HG03442 (cell line): ENCODE measurements around the gene DNAI4.
A peak's percentile ranks its signal among the peaks of the same experiment; 100 is the strongest.
"Not testable (repeated sequence)": the region's sequence is repeated elsewhere in the genome, so short reads cannot be mapped to it uniquely, and the experiment has no call there.

Experiments used
- ATAC-seq: cut with Tn5 transposase; IDR thresholded peaks from one replicate; pipeline ENCODE4 v1.9.1; 2021; ENCODE audit warnings: mild to moderate bottlenecking, moderate library complexity; ENCODE audit not compliant: unreplicated experiment

DNAI4 gene

DNA sequence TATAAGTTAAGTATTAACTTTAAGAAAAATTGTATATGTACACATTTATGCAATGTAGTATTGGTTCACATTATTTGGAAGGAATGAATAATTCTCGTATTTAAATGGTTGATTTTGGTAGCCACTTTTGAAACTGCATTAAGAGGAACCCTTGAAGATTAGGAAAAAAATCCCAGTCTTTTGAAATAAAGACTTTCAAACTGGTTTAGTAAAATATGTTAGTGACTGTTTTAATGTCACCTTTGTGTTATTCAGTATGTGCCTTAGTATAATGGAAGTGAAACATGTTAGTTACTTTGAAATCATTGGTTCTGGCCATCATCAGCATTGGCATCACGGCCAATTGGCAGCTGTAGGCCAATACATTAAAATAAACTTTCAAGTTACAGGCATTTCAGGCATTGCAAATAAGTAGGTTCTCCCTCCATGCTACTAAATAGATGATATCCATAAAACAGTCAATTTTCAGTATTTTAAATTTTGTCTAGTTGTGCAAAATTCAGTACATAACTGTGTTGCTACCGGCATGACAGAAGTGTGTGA, 4.6 kb upstream of the DNAI4 start:
- no peak for ATAC-seq

DNA sequence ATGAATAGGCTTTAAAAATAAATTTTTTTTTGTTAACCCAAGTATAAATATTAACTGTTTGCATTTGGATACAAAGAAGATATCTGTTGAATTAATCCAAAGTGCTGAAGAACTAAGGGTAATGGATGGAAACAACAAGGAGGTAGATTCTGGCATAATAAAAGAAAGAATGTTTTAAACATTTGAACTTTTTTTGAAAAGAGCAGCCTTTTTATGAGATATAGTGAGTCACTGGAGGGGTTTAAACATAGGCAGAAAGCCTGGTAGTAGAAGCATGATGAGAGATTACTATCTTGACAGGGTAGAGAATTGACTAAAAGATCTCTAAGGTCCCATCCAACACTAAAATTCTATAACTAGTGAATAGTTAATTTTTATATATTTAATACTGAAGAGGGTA, 2.9 kb upstream of the DNAI4 start:
- no peak for ATAC-seq

DNA sequence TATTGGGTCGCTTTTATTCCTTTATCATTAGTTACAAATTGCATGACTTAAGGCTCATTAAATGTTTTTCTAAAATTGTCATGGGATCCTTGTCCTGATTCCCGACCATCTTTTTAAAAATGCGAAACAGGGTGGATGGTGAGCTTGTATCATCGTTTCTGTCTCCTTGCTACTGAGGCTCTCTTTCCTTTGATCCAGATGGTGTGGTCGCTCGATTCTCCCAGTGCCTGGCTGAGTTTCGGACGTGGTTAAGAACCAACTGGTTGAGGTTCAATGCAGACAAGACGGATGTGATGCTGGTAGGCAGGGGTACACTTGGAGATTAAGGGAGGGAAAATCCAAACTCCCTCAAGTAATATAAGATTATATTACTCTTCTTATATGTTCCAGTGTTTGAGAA, 1.3 kb upstream of the DNAI4 start:
- ATAC-seq: no peak

DNA sequence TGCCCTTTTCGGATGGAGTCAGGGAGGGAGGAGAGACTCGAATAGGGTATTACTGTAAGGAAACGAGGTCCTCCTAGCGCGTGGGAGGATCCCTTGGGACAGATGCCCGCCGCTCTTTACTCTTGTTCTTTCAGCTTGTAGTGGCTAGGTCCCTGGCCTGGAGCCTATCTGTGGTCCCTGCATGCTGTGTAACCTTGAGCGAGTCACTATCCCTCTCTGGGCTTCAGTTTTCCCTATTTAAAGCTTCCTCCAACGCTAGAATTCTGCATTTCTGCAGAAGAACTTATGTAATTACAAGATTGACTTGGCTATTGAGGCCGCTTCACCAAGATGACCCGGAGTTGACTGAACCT, 878 bp upstream of the DNAI4 start:
- ATAC-seq: peak; percentile 0

DNA sequence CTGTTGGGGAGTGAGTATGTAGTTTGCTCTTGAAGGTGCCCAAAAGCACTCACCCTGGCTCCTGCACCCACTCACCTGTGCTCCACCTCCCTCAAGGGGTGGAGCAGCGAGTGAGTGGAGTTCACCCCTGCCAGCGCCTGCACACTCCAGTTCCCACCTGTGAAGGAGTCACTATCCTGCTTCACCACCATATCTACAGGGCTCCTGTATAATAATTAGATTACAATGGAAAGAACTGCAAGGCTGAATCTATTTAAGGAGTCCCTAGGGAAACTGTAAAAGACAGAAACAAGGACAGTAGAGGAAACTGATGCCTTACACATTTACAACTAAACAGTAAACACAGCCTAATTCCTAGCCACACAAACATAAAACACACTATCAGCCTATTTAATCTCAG, 4.1 kb downstream of the DNAI4 start:
- no peak for ATAC-seq

DNA sequence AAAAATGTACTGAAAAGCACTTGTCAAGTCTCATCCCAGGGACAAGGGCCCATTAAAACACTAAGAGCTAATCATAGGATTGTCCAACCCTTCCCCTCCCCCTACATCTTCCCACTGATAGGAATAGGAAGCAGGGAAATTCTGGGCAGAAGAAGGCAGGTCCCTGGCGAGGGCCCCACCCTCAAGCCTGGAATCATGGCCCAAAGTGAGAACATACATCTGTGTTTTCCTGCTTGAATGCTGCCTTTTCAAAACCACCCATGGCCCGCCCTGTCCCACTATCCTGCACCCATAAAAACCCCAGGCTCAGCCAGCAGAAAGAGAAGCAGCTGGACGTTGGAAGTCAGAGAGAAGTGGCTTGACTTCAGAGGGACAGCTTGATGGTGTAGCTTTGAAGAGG, 4.8 kb downstream of the DNAI4 start:
- ATAC-seq: no peak

DNA sequence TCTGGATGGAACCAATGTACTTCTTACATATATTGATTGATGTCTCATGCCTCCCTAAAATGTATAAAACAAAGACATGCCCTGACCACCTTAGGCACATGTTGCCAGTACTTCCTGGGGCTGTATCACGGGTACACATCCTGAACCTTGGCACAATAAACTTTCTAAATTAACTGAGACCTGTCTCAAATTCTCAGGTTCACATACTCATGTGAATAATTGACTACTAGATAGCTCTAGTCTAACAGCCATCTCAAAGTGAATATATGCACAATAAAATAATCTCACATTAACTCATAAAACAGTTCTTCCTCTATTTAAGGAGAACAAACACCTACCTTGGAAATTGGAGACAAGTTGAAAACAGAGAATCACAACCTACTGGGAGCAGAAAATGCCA, 5.6 kb downstream of the DNAI4 start:
- no peak for ATAC-seq

DNA sequence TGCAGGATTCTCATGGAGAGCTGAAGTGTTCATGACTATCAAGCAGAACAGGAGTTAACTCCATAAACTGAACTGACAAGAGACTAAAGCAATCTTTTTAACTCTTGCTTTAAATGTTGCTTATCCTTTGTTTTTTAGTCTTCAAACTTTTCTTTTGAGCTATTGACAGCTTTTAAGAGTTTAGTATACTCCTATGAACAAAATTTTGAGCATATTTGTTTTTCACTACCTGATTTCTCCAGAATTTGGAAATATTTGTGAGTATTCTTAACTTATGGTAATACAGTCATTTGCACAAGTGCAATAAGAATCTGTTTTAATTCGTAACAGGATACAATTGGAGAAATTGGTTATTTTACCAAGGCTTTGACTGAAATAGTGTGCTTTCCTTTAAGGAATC, 7.2 kb downstream of the DNAI4 start:
- ATAC-seq: no peak

DNA sequence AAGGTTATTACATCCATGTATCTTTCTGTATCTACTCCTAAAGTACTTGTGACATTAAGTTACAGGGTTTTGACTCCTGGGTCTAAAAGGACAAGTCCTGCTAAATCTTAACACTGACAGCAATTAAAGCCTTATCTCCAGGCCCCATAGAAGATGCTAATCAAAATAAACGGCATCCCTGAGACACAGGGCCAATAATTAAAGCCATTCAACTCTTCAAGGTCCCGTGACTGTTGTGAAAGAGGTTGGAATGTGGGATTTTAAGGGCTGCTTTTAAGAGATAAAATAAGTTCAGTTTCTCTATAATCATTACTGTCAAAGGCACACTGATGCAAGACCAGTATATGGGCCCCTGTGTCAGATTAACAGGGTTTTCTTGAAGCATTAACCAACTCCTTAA, 8.3 kb downstream of the DNAI4 start:
- ATAC-seq: no peak

DNA sequence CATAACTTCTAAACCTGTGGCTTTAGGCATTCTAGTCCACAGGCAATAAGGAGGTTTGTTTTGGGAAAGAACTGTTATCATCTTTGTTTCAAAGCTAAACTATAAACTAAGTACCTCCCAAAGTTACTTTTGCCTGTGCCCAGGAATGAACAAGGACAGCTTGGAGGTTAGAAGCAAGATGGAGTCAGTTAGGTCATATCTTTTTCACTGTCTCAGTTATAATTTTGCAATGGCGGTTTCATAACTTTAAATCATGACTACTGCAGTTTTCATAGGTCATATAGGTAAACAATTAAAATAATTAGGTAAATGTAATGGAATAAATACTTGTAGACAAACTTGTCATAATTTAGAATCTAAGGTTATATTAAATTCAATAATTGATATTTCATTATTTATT, 9.5 kb downstream of the DNAI4 start:
- not testable (repeated sequence) for ATAC-seq

DNA sequence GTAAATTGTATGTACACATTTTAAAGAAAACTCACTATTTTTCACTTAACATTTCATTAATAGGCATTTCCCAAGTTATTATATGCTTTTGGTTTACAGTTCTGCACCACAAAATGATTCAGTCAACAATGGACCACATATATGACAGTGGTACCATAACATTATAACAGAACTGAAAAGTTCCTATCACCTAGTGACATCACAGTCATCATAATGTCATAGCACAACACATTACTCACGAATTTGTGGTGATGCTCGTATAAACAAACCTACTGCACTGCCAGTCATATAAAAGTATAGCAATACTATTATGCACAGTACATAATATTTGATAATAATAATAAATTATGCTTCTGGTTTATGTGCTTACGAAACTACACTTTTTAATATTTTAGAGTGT, 30.9 kb downstream of the DNAI4 start:
- no peak for ATAC-seq

DNA sequence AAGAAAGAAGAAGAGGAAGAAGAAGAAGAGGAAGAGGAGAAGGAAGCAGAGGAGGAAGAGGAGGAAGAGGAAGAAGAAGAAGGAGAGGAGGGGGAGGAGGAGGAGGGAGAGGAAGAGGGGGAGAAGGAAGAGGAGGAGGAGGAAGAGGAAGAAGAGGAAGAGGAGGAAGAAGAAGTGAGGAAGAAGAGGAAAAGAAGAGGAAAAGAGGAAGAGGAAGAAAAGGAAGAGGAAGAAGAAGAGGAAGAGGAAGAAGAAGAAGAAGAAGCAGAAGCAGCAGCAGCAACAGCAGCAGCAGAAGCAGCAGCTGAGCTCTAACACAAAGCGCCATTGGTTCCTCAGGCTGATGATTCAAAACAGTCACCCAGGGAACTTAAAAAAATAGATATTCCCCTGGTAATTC, 34.0 kb downstream of the DNAI4 start:
- ATAC-seq: no peak

DNA sequence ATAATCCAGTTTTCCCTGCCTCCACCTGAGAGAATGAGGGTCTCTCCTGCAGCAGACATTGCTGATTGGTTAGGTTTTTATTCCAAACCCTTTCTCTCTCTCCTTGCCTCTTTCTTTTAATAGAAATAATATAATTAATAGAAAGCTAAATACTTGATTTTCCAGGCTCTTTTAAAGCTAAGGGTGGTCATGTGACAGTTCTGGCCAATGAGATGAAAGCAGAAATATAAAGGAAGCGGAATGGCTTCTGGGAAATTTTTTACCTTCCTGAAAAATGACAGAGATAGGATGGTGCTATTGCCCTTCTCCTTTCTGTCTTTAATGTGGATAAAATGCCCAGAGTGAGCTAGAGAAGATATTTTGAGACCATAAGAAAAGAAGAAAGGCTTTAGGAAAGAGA, 35.6 kb downstream of the DNAI4 start:
- ATAC-seq: no peak

DNA sequence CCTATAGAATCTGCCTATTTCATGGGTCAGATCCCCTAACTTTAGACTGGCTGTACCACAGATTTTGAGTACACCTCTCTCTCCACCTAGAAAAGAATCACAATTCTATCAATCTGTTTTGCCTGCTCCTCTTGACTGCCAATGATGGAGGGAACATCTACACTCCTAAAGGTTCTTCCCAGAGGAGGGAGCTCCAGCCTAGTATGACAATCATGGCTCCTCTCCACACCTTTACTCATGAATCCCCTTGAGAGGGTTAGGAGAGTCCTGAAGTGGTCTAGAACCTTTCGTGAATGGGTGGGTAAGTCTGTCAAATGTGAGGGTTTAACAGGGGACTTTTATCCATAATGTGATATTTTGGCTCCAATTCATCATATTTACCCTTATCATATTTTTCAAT, 48.0 kb downstream of the DNAI4 start:
- ATAC-seq: no peak

DNA sequence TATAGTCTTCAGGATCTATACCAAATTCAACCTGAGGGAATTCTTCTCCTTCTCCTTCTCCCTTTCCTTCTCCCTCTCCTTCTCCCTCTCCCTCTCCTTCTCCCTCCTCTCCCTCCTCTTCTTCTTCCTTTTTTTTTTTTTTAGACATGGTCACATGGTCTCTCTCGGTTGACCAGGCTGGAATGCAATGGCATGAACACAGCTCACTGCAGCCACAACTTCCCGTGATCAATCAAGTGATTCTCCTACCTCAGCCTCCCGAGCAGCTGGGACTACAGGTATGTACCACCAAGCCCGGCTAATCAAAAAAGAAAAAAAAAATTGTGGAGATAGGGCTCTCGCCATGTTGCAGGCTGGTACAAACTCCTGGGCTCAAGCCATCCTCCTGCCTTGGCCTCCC, 51.5 kb downstream of the DNAI4 start:
- no peak for ATAC-seq

DNA sequence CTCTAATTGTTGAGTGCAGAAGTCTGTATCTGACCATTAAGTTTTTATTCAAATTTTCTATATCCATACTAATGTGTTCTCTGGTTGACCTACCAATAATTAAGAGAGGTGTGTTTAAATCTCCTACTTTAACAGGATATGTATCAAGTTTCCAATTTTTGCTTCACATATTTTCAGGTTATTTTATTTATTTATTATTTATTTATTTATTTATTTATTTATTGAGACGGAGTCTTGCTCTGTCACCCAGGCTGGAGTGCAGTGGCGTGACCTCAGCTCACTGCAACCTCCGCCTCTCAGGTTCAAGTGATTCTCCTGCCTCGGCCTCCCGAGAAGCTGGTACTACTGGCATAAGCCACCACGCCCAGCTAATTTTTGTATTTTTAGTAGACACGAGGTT, 52.6 kb downstream of the DNAI4 start:
- not testable (repeated sequence) for ATAC-seq

DNA sequence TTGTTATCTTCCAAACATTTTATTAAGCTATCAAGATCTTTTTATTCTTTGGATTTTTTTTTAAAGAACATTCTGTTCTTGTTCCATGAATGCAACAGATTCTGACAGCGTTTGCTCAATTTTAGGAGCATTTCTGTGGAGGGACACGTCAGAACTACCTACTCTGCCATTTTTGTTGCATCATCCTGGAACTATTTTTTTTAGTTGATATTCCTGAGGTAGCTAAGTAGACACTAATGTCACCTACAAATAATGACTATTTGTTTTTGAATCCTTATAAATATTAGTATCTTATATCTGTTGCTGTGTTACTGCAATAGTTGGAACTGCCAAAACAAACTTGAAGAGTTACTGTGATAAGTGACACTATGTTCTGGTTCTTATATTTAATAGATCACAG, 57.2 kb downstream of the DNAI4 start:
- ATAC-seq: no peak

DNA sequence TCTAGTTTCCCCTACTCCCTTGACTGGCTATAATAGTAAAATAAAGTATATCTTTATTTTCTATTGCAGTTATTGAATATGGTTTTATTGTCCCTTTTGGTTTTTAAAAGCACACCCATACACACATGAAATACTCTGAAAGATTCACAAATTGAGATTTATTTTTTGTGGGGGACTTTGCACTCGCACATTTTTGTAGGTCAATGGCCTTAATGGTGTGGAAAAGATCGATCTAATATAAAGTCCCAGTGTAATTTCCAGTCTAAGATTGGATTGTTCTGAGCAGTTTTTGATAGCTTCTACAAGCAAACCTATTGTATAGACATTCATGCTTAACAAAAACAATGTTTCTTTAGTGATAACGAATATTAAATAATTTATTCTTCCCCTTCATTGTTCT, 64.1 kb downstream of the DNAI4 start:
- ATAC-seq: no peak

DNA sequence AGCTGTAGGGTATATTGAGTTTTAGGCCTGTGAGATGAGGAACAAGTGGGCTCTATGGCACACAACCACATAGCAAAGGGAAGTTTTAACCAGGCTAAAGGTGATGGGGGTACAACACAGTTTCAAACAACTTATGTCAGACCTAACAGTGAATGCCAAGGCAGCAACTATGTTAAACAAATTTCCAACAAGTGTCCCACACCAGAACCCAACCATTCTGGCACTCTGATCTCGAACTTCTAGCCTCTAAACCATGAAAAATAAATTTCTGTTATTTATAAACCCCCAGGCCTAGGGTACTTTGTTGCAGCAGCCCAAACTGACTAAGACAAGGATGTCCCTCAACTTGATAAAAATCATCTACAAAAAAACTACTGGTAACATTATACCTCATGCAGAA, 71.3 kb downstream of the DNAI4 start:
- ATAC-seq: no peak

DNA sequence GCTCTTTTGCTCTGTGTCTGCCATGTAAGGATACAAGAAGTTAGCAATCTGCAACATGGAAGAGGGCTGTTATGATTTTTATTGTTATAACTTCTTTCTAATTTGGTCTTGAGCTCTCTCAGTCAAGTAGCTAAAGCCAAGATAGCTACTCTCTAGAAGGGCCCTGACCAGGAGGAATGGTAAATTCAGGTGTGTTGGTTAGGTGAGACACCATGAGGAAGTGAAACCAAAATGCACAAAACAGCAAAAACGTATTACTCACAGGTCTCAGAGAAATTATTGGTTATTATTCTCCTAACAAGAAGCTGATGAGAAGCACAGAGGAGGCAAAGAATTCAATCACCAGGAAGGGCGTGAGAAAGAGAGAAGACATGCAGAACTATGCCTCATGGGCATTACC, 71.8 kb downstream of the DNAI4 start:
- ATAC-seq: peak; percentile 75

DNA sequence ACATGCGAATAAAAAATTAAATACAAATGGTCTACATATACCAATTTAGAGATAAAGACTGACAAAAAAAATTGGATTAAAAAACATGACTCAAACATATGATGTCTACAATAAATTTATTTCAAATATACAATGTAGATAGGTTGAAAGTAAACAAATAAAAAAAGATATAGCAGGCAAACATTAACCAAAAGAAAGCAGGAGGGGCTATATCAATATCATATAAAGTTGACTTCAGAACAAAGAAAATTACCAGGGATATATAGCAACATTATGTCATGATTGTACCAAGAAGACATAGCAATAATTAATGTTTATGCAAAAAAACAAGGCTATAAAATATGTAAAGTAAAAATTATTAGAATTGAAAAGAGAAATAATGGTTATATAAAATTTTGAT, 73.7 kb downstream of the DNAI4 start:
- no peak for ATAC-seq

DNA sequence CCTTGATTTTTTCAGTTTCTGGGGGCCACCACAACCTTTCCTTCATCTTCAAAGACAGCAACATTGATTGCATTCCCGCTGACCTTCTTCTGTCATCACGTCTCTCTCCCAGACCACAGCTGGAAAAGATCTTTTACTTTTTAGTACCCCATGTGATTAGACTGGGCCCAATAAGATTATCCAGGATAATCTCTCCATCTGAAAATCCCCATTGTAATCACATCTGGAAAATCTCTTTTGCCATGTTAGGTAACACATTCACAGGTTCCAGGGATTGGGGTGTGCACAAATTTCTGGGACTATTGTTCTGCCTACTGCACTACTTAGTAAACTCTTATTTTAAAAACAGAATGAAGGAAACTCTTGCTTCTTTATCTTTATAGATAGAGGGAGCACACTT, 76.5 kb downstream of the DNAI4 start:
- ATAC-seq: no peak

DNA sequence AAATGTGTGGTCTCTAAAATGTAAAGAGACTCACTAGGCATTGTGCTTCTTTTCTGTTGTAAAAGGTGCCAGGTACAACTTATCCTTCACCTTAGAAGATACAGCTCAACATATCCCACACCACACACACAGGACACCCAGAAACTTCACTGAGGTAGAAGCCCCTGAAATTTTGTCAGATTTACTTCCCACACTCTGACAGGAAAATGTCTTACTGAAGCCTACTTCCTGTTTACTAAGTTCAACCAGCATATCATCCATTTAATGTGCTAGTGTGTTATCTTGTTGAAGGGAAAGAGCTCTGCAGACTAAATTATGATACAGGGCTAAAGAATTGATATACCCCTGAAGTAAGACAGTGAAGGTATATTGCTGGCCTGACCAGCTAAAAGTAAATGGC, 83.7 kb downstream of the DNAI4 start:
- ATAC-seq: no peak

DNA sequence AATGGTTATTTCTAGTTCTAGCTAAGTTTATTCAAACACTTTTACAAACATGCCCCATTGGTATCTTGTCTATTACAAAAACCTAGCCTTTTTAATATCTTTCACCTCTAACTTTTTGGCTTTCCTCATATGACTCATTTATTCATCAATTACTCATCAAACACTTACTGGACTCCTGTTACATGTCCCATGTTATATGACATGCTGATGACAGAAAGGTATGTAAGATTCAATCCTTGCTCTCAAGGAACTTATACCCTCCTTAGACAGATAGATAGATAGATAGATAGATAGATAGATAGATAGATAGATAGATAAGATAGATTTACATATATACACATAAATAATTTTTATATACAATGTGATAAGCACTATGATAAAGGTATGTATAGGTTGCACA, 89.7 kb downstream of the DNAI4 start:
- ATAC-seq: no peak
